Stimulated activated CD8-positive, alpha-beta memory T cell treated with anti-CD3 and anti-CD28 coated beads, Interleukin-12 subunit alpha, Interleukin-12 subunit beta, amount 100 ng/mL, for 1 hour (primary cell): ENCODE measurements around the gene IRF3.

ENCODE experiments used
- DNase-seq: peaks from one replicate; pipeline ENCODE4 v3.0.0-alpha.2; 2020; ENCODE audit warnings: low read depth

Gene IRF3

GRCh38 chr19:49665351-49666119, at the start of gene IRF3, which contains the start of gene BCL2L12:
IRF3 (minus strand) TSS chr19:49665857; CDS start chr19:49664838, 1,019 bp downstream.
BCL2L12 (plus strand) TSS chr19:49665933; CDS start chr19:49666693, 760 bp downstream.
- peak; percentile 99 for DNase-seq

GRCh38 chr19:49713236-49713845, 47.7 kb upstream of the IRF3 start:
- DNase-seq: no peak

- DNase-seq: no peak
Measured at GRCh38 chr19:49712397-49712859, 46.8 kb upstream of the IRF3 start.

GRCh38 chr19:49710372-49710951, 44.8 kb upstream of the IRF3 start:
- DNase-seq: no peak

- DNase-seq: no peak
Measured at GRCh38 chr19:49705919-49706318, 40.3 kb upstream of the IRF3 start.

- no peak for DNase-seq
Measured at GRCh38 chr19:49704888-49705642, 39.4 kb upstream of the IRF3 start.

GRCh38 chr19:49701271-49701786, 35.7 kb upstream of the IRF3 start:
- no peak for DNase-seq

GRCh38 chr19:49700563-49700962, 34.9 kb upstream of the IRF3 start:
- no peak for DNase-seq

- no peak for DNase-seq
Measured at GRCh38 chr19:49699364-49699763, 33.7 kb upstream of the IRF3 start.

GRCh38 chr19:49696865-49697264, 31.2 kb upstream of the IRF3 start:
- no peak for DNase-seq

GRCh38 chr19:49696115-49696514, 30.5 kb upstream of the IRF3 start:
- DNase-seq: no peak

- no peak for DNase-seq
Measured at GRCh38 chr19:49692147-49692506, 26.5 kb upstream of the IRF3 start.

- DNase-seq: no peak
Measured at GRCh38 chr19:49691243-49692146, 25.8 kb upstream of the IRF3 start.

- peak; percentile 25 for DNase-seq
Measured at GRCh38 chr19:49690656-49691242, 25.1 kb upstream of the IRF3 start, which contains the start of gene CPT1C. CPT1C (plus strand) TSS chr19:49691116; CDS start chr19:49692253, 1,137 bp downstream.

- DNase-seq: no peak
Measured at GRCh38 chr19:49690079-49690655, 24.5 kb upstream of the IRF3 start.

GRCh38 chr19:49689133-49690078, 23.7 kb upstream of the IRF3 start, which contains the start of gene ADM5:
ADM5 (plus strand) TSS chr19:49689594; CDS start chr19:49689838, 244 bp downstream.
- no peak for DNase-seq

- DNase-seq: no peak
Measured at GRCh38 chr19:49688531-49689132, 23.0 kb upstream of the IRF3 start.

- DNase-seq: no peak
Measured at GRCh38 chr19:49687566-49688316, 22.1 kb upstream of the IRF3 start.
